HL-60 (cell line): ENCODE measurements around the gene KMT2E.

Experiments
- DNase-seq, 2 experiments: peaks; one replicate each; pipeline ENCODE4 v3.0.0-alpha.2; 2010 to 2020; ENCODE audit warnings: low read depth in 1 of 2, low spot score in 1 of 2
- H3K27ac ChIP-seq: fragments of 250-450 bp; sonication (Bioruptor Pico); replicated peaks from 2 replicates; pipeline ENCODE4 v1.5.1; 2020; ENCODE audit warnings: mild to moderate bottlenecking, moderate library complexity
- H3K27me3 ChIP-seq: fragments of 250-450 bp; sonication (Bioruptor Pico); 2 replicates; pipeline ENCODE4 v1.5.1; 2021; ENCODE audit warnings: mild to moderate bottlenecking, moderate library complexity; ENCODE audit not compliant: insufficient read depth, poor library complexity, severe bottlenecking
- H3K4me3 ChIP-seq: replicated peaks from 2 replicates; pipeline ENCODE4 v1.5.1; 2011; ENCODE audit warnings: mild to moderate bottlenecking, control low read depth, low read length; ENCODE audit not compliant: insufficient read depth
- CTCF ChIP-seq: IDR thresholded peaks from one replicate; pipeline ENCODE4 v1.5.1; 2011; ENCODE audit warnings: low read length, control low read depth, inconsistent platforms; ENCODE audit not compliant: insufficient read depth
- GABPA ChIP-seq: IDR thresholded peaks from 2 replicates; pipeline ENCODE4 v1.6.1; 2012; ENCODE audit warnings: low read depth
- POLR2AphosphoS5 ChIP-seq: IDR thresholded peaks from 2 replicates; pipeline ENCODE4 v1.6.1; 2012; ENCODE audit warnings: low read depth
- REST ChIP-seq: IDR thresholded peaks from 2 replicates; pipeline ENCODE4 v1.6.1; 2012; ENCODE audit warnings: low read depth; ENCODE audit not compliant: insufficient replicate concordance
- SPI1 ChIP-seq: IDR thresholded peaks from 2 replicates; pipeline ENCODE4 v1.6.1; 2012; ENCODE audit warnings: low read depth, mild to moderate bottlenecking, borderline replicate concordance

KMT2E gene

GRCh38 chr7:105079348-105079747 lies 65.3 kb downstream of the KMT2E start:
- H3K4me3 ChIP-seq: no peak overlapping the region
- H3K27me3 ChIP-seq: no peaks in the 10 kb centered on the region
- TF ChIP-seq SPI1 (peak; percentile 62), GABPA (no peak), CTCF (no peak), POLR2AphosphoS5 (no peak)
- H3K27ac ChIP-seq: no peak overlapping the region
- DNase-seq: no peak

GRCh38 chr7:105084581-105084980 lies 70.6 kb downstream of the KMT2E start:
- TF ChIP-seq REST: no peak
- no peak for TF ChIP-seq POLR2AphosphoS5
- no peak for TF ChIP-seq GABPA
- TF ChIP-seq CTCF: no peak
- no peak for TF ChIP-seq SPI1
- Histone ChIP-seq H3K4me3 (no peak overlapping the region), H3K27ac (no peak overlapping the region), H3K27me3 (no peaks in the 10 kb centered on the region)
- DNase-seq: no peak

- no peak overlapping the region for H3K27ac ChIP-seq
- DNase-seq: no peak
- TF ChIP-seq SPI1 (no peak), POLR2AphosphoS5 (no peak), CTCF (no peak), REST (no peak), GABPA (no peak)
- H3K4me3 ChIP-seq: no peak overlapping the region
- H3K27me3 ChIP-seq: no peaks in the 10 kb centered on the region
These were observed 72.8 kb downstream of the KMT2E start for GRCh38 chr7:105086850-105087249.

GRCh38 chr7:105087981-105088380 lies 74.0 kb downstream of the KMT2E start:
- no peak for TF ChIP-seq POLR2AphosphoS5
- TF ChIP-seq REST: no peak
- no peak for TF ChIP-seq SPI1
- no peak for TF ChIP-seq CTCF
- no peak for TF ChIP-seq GABPA
- no peak for DNase-seq
- Histone ChIP-seq H3K27me3 (no peaks in the 10 kb centered on the region), H3K4me3 (no peak overlapping the region), H3K27ac (no peak overlapping the region)
